HEK293T (cell line): Measurements from ENCODE around the gene SLC10A2.

Source experiments
- CTCF ChIA-PET: fragments of 350-600 bp; formaldehyde crosslinking; extraction: SDS; loops from one replicate; lab custom pipeline; 2021; ENCODE audit warnings: antibody characterized with exemption, inconsistent platforms; lab: Yijun Ruan, JAX
- POLR2A ChIA-PET: fragments of 350-600 bp; formaldehyde crosslinking; extraction: SDS; loops from one replicate; lab custom pipeline; 2020; ENCODE audit warnings: antibody characterized with exemption, inconsistent platforms; lab: Yijun Ruan, JAX
- DNase-seq: peaks from one replicate; pipeline ENCODE4 v3.0.0; 2012; ENCODE audit warnings: mixed read lengths; ENCODE audit errors: extremely low spot score
- ARNT ChIP-seq: fragments of 450-650 bp; IDR thresholded peaks from 2 replicates; pipeline ENCODE4 v1.6.1; 2017; ENCODE audit warnings: mild to moderate bottlenecking
- BHLHE40 ChIP-seq: fragments of 450-650 bp; IDR thresholded peaks from 2 replicates; pipeline ENCODE4 v1.6.1; 2016; ENCODE audit warnings: mild to moderate bottlenecking, moderate library complexity, borderline replicate concordance
- CTBP1 ChIP-seq: fragments of 450-650 bp; IDR thresholded peaks from 2 replicates; pipeline ENCODE4 v1.6.1; 2016; ENCODE audit warnings: borderline replicate concordance
- ELF4 ChIP-seq: fragments of 450-650 bp; IDR thresholded peaks from 2 replicates; pipeline ENCODE4 v1.6.1; 2017; ENCODE audit warnings: antibody characterized with exemption
- FOXA1 ChIP-seq: fragments of 450-650 bp; IDR thresholded peaks from 2 replicates; pipeline ENCODE4 v1.6.1; 2016; ENCODE audit warnings: mild to moderate bottlenecking
- FOXK2 ChIP-seq: fragments of 450-650 bp; IDR thresholded peaks from 2 replicates; pipeline ENCODE4 v1.6.1; 2016; ENCODE audit warnings: mild to moderate bottlenecking
- FOXM1 ChIP-seq: fragments of 450-650 bp; IDR thresholded peaks from 2 replicates; pipeline ENCODE4 v1.6.1; 2017; ENCODE audit warnings: mild to moderate bottlenecking, borderline replicate concordance
- HDGF ChIP-seq: fragments of 450-650 bp; IDR thresholded peaks from 2 replicates; pipeline ENCODE4 v1.6.1; 2017; ENCODE audit warnings: antibody characterized with exemption, borderline replicate concordance
- L3MBTL2 ChIP-seq: fragments of 450-650 bp; conservative IDR thresholded peaks from 2 replicates; pipeline ENCODE4 v1.6.1; 2016; ENCODE audit warnings: mild to moderate bottlenecking
- LEF1 ChIP-seq: fragments of 450-650 bp; IDR thresholded peaks from 2 replicates; pipeline ENCODE4 v1.6.1; 2017; ENCODE audit warnings: mild to moderate bottlenecking, borderline replicate concordance
- NFRKB ChIP-seq: fragments of 450-650 bp; IDR thresholded peaks from 2 replicates; pipeline ENCODE4 v1.6.1; 2016; ENCODE audit warnings: mild to moderate bottlenecking, moderate library complexity
- PKNOX1 ChIP-seq: fragments of 450-650 bp; IDR thresholded peaks from 2 replicates; pipeline ENCODE4 v1.6.1; 2016
- SP1 ChIP-seq: fragments of 450-650 bp; IDR thresholded peaks from 2 replicates; pipeline ENCODE4 v1.6.1; 2017
- SUZ12 ChIP-seq: fragments of 450-650 bp; IDR thresholded peaks from 2 replicates; pipeline ENCODE4 v1.6.1; 2016; ENCODE audit warnings: mild to moderate bottlenecking
- TARDBP ChIP-seq: fragments of 450-650 bp; IDR thresholded peaks from 2 replicates; pipeline ENCODE4 v1.6.1; 2016
- ZNF384 ChIP-seq: fragments of 450-650 bp; IDR thresholded peaks from 2 replicates; pipeline ENCODE4 v1.6.1; 2016

SLC10A2 gene

GRCh38 chr13:103068836-103069235 is 2.6 kb upstream of the SLC10A2 start:
- DNase-seq = no peak
- ChIA-PET POLR2A (no interaction called here), CTCF (no interaction called here)
- no peak for TF ChIP-seq SUZ12
- TF ChIP-seq ZNF384 = no peak
- no peak for TF ChIP-seq ARNT
- no peak for TF ChIP-seq TARDBP
- no peak for TF ChIP-seq ELF4
- TF ChIP-seq FOXK2 = no peak
- TF ChIP-seq L3MBTL2 = no peak
- no peak for TF ChIP-seq FOXA1
- no peak for TF ChIP-seq PKNOX1
- TF ChIP-seq LEF1 = no peak

GRCh38 chr13:103067751-103068555 is 1.7 kb upstream of the SLC10A2 start:
- TF ChIP-seq SP1 = no peak
- no peak for TF ChIP-seq ELF4
- no peak for TF ChIP-seq LEF1
- TF ChIP-seq L3MBTL2 = no peak
- TF ChIP-seq NFRKB = no peak
- TF ChIP-seq CTBP1 = no peak
- TF ChIP-seq HDGF = no peak
- TF ChIP-seq SUZ12 = no peak
- TF ChIP-seq ZNF384 = no peak
- no peak for TF ChIP-seq BHLHE40
- no peak for TF ChIP-seq FOXK2
- TF ChIP-seq ARNT = no peak
- no peak for TF ChIP-seq FOXA1
- no peak for TF ChIP-seq PKNOX1
- no peak for TF ChIP-seq TARDBP
- ChIA-PET CTCF (no interaction called here), POLR2A (no interaction called here)
- no peak for DNase-seq

GRCh38 chr13:103066781-103067345 is 646 bp upstream of the SLC10A2 start:
- TF ChIP-seq ELF4 = no peak
- no peak for TF ChIP-seq SUZ12
- no peak for TF ChIP-seq SP1
- no peak for TF ChIP-seq FOXM1
- TF ChIP-seq PKNOX1 = no peak
- no peak for TF ChIP-seq NFRKB
- no peak for TF ChIP-seq ARNT
- TF ChIP-seq ZNF384 = no peak
- no peak for TF ChIP-seq FOXA1
- no peak for TF ChIP-seq CTBP1
- TF ChIP-seq LEF1 = no peak
- TF ChIP-seq FOXK2 = no peak
- TF ChIP-seq BHLHE40 = no peak
- no peak for TF ChIP-seq TARDBP
- no peak for TF ChIP-seq HDGF
- no peak for TF ChIP-seq L3MBTL2
- ChIA-PET POLR2A (no interaction called here), CTCF (no interaction called here)
- DNase-seq = no peak

- ChIA-PET POLR2A (no interaction called here), CTCF (interaction anchor here (0.7 kb wide), 1 partner anchor 200 kb away, joined by 3 read pairs; no protein-coding TSS in a partner anchor)
- DNase-seq = no peak
- TF ChIP-seq L3MBTL2 = no peak
- TF ChIP-seq CTBP1 = no peak
- no peak for TF ChIP-seq FOXK2
- no peak for TF ChIP-seq SUZ12
- TF ChIP-seq ZNF384 = no peak
- no peak for TF ChIP-seq LEF1
- no peak for TF ChIP-seq ARNT
- TF ChIP-seq SP1 = no peak
- no peak for TF ChIP-seq NFRKB
- no peak for TF ChIP-seq BHLHE40
- no peak for TF ChIP-seq ELF4
- no peak for TF ChIP-seq FOXM1
- no peak for TF ChIP-seq TARDBP
- no peak for TF ChIP-seq FOXA1
- TF ChIP-seq HDGF = no peak
- TF ChIP-seq PKNOX1 = no peak
Measured at GRCh38 chr13:103063376-103063775, 2.8 kb downstream of the SLC10A2 start.

GRCh38 chr13:103062079-103062478 is 4.1 kb downstream of the SLC10A2 start:
- TF ChIP-seq CTBP1 (no peak), SUZ12 (no peak), FOXK2 (no peak), PKNOX1 (no peak), HDGF (no peak), TARDBP (no peak), FOXA1 (no peak)
- ChIA-PET POLR2A (no interaction called here), CTCF (interaction anchor here (0.7 kb wide), 1 partner anchor 13 kb away, joined by 3 read pairs; no protein-coding TSS in a partner anchor)
- DNase-seq = no peak
